Chondrocyte (in vitro differentiated cells): ENCODE measurements around the gene CBLB. TPM values are rescaled to one million over a fixed set of nuclear protein-coding genes. Genes with fewer than 3 reads are reported as not detected.

Source experiments
- DNase-seq: peaks from one replicate; pipeline ENCODE4 v3.0.0; 2021; ENCODE audit warnings: mixed read lengths, low spot score
- H3K27ac Mint-ChIP-seq: one replicate; pipeline ENCODE4 v1.8.0; 2021; ENCODE audit warnings: mild to moderate bottlenecking, moderate library complexity, mixed read lengths; ENCODE audit not compliant: unreplicated experiment
- H3K27me3 Mint-ChIP-seq: 2 replicates; pipeline ENCODE4 v1.8.0; 2021; ENCODE audit warnings: low read depth, mixed read lengths
- H3K36me3 Mint-ChIP-seq: 2 replicates; pipeline ENCODE4 v1.8.0; 2021; ENCODE audit warnings: low read depth, mixed read lengths
- H3K4me1 Mint-ChIP-seq: 2 replicates; pipeline ENCODE4 v1.8.0; 2021; ENCODE audit warnings: low read depth, mild to moderate bottlenecking, mixed read lengths
- H3K4me3 Mint-ChIP-seq: one replicate; pipeline ENCODE4 v1.8.0; 2021; ENCODE audit warnings: mild to moderate bottlenecking, moderate library complexity, mixed read lengths; ENCODE audit not compliant: unreplicated experiment
- H3K9me3 Mint-ChIP-seq: 2 replicates; pipeline ENCODE4 v1.8.0; 2021; ENCODE audit warnings: low read depth, mixed read lengths
- total RNA-seq: library from RNA; stranded (reverse); gene quantifications from 3 replicates; pipeline ENCODE4 v1.2.1, GENCODE V29; 2021
- TF ChIP-seq, protein P1 (sequence below): fragments of 200-600 bp; sonication (generic); IDR thresholded peaks from 2 replicates; pipeline ENCODE4 v1.5.0; 2021; ENCODE audit warnings: antibody characterized with exemption, mild to moderate bottlenecking, moderate library complexity

The CBLB gene
- total RNA-seq, 1 donor from 2014 or later = 25.0 TPM

DNA sequence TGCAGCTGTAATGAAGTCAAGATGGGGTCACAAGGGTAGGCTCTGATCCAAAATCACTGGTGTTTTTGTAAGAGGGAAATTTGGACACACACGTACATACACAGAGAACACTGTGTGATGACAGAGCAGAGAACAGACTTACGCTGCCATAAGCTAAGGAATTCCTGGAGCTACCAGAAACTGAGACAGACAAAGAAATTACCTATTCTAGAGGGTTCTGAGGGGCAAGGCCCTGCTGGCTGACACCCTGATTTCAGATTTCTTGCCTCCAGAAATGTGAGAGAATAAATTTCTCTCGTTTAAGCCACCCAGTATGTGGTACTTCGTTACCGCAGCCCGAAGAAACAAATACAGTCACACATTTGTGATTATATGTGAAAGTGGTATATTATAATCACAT is 24.8 kb downstream of the CBLB start:
- H3K36me3 Mint-ChIP-seq = peaks cover 4% of the 10 kb centered on the region
- H3K27me3 Mint-ChIP-seq = no peaks in the 10 kb centered on the region
- TF ChIP-seq, protein P1, sequence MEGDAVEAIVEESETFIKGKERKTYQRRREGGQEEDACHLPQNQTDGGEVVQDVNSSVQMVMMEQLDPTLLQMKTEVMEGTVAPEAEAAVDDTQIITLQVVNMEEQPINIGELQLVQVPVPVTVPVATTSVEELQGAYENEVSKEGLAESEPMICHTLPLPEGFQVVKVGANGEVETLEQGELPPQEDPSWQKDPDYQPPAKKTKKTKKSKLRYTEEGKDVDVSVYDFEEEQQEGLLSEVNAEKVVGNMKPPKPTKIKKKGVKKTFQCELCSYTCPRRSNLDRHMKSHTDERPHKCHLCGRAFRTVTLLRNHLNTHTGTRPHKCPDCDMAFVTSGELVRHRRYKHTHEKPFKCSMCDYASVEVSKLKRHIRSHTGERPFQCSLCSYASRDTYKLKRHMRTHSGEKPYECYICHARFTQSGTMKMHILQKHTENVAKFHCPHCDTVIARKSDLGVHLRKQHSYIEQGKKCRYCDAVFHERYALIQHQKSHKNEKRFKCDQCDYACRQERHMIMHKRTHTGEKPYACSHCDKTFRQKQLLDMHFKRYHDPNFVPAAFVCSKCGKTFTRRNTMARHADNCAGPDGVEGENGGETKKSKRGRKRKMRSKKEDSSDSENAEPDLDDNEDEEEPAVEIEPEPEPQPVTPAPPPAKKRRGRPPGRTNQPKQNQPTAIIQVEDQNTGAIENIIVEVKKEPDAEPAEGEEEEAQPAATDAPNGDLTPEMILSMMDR = no peak
- no peak for DNase-seq
- no peaks in the 10 kb centered on the region for H3K9me3 Mint-ChIP-seq
- peaks cover 16% of the 10 kb centered on the region for H3K4me1 Mint-ChIP-seq
- no peak overlapping the region for H3K27ac Mint-ChIP-seq
- no peak overlapping the region for H3K4me3 Mint-ChIP-seq

DNA sequence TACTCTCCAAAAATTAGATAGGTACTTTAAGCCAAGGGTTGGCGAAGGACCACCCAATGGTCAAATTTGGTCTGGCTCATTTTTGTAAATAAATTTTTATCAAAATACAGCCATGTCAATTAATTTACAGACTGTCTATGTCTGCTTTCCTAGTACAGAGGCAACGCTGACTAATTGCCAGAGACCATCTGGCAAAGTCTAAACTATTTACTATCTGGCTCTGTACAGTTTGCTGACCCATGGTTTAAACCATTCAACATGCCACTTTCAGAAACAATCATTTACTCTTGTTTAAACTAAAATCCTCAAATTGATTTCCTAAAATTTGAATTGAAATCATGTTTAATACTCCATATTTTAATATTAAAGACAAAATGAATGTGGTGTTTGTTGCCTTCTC is 25.9 kb downstream of the CBLB start:
- no peaks in the 10 kb centered on the region for H3K9me3 Mint-ChIP-seq
- no peak overlapping the region for H3K27ac Mint-ChIP-seq
- no peaks in the 10 kb centered on the region for H3K27me3 Mint-ChIP-seq
- DNase-seq = no peak
- H3K4me3 Mint-ChIP-seq = no peak overlapping the region
- peaks cover 5% of the 10 kb centered on the region for H3K36me3 Mint-ChIP-seq
- H3K4me1 Mint-ChIP-seq = peaks cover 14% of the 10 kb centered on the region
- TF ChIP-seq, protein P1 = no peak

DNA sequence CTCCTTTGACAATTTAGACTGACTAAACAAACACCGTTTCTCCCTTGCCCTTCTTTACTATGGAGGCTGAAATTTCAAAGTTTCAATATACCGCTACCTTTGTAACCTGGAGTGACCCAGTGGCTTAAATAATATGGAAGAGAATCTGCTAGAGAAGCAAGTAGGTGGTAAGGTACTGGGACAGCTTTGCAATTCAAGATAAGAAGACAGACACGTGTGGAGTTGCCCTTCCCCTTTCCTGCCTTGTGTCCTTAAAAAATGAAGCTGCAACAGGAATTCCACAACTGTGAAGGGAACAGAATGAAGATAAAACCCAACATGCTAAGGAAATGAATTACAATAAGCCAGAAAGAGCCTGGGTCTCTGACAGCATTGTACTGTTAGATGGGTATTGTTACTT is 26.4 kb downstream of the CBLB start:
- Mint-ChIP-seq H3K27ac (no peak overlapping the region), H3K4me3 (no peak overlapping the region), H3K9me3 (no peaks in the 10 kb centered on the region)

DNA sequence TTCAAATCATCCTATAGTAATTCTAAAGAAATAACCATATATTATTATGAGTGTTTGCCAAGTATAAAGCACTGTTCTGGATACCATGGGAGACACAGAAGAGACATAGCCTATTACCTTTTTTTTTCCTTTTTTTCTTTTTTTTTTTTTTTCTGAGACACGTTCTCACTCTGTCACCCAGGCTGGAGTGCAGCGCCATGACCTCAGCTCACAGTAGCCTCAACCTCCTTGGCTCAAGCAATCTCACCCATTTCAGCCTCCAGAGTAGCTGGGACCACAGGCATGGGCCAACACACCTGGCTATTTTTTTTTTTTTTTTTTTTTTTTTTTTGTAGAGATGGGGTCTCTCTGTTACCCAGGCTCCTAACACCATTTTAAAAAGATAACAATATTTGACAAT is 30.9 kb downstream of the CBLB start:
- TF ChIP-seq, protein P1 = no peak
- H3K27me3 Mint-ChIP-seq = no peaks in the 10 kb centered on the region
- H3K4me3 Mint-ChIP-seq = no peak overlapping the region
- H3K36me3 Mint-ChIP-seq = peaks cover 7% of the 10 kb centered on the region
- no peak overlapping the region for H3K27ac Mint-ChIP-seq
- no peak for DNase-seq
- H3K4me1 Mint-ChIP-seq = peaks cover 24% of the 10 kb centered on the region
- no peaks in the 10 kb centered on the region for H3K9me3 Mint-ChIP-seq

More for the DNA sequence above, 26.4 kb downstream of the CBLB start:
- TF ChIP-seq, protein P1 = no peak
- Mint-ChIP-seq H3K36me3 (peaks cover 3% of the 10 kb centered on the region), H3K27me3 (no peaks in the 10 kb centered on the region), H3K4me1 (peaks cover 9% of the 10 kb centered on the region)
- DNase-seq = no peak

DNA sequence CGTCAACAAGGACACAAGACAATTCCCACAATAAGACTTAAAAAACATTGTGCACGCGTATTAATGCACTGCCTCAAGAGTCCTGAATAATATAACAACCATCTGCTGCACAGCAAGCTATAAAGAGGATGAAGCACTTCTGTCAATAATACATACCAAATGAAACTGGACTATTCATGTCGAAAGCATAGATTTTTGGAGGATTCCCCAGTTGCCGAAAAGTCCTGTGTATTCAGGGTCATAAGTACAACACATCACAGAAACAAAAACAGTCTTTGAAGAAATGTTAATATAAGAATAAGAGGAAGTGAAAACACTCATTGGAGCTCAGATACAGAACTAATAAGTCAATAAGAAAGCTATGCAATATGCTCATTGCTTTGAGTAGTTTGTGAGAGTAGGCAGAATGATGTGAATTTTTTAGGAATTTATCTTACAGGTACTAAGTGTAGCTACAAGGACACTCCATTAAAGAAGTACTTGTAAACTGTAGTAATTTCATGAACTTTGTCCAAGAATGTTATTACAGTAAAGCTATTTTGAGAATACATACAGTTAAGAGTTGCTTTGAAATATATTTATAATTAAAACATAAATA is 31.6 kb downstream of the CBLB start:
- Mint-ChIP-seq H3K27ac (peak overlapping the region; percentile 80), H3K4me1 (peaks cover 24% of the 10 kb centered on the region), H3K27me3 (no peaks in the 10 kb centered on the region), H3K9me3 (no peaks in the 10 kb centered on the region), H3K36me3 (peaks cover 9% of the 10 kb centered on the region), H3K4me3 (peak overlapping the region; percentile 17)
- TF ChIP-seq, protein P1 = no peak
- DNase-seq = no peak
